ENCODE measurements around the gene CAMK2G. TPM values are rescaled to one million over a fixed set of nuclear protein-coding genes. Genes with fewer than 3 reads are reported as not detected.
"Not testable (repeated sequence)": the region's sequence is repeated elsewhere in the genome, so short reads cannot be mapped to it uniquely, and the experiment has no call there.

CAMK2G gene
- polyA plus RNA-seq, 1 experiment = 43.8 TPM

- ChIA-PET POLR2A (no interaction called here), CTCF (no interaction called here)
- no peak for TF ChIP-seq CTCF (IDR thresholded peaks at IDR 0.05; ENCODE audit: insufficient read depth, low read depth, low read length)
- Histone ChIP-seq H3K4me3 (ENCODE audit: low read depth, low read length) (no peak overlapping the region), H3K36me3 (ENCODE audit: control insufficient read depth, insufficient read depth, low read length) (peaks cover 64% of the 10 kb centered on the region), H3K27me3 (ENCODE audit: control insufficient read depth, insufficient read depth, low read length) (no peaks in the 10 kb centered on the region)
- DNase-seq (ENCODE audit: low read depth) = no peak
These were observed 77.6 kb downstream of the CAMK2G start for GRCh38 chr10:73796766-73797165.

- CTCF ChIA-PET; H3K4me3 ChIP-seq (ENCODE audit: low read depth, low read length); H3K27me3 ChIP-seq (ENCODE audit: control insufficient read depth, insufficient read depth, low read length); DNase-seq (ENCODE audit: low read depth); POLR2A ChIA-PET: not testable (repeated sequence)
- peaks cover 66% of the 10 kb centered on the region for H3K36me3 ChIP-seq (ENCODE audit: control insufficient read depth, insufficient read depth, low read length)
These were observed 78.3 kb downstream of the CAMK2G start for GRCh38 chr10:73796035-73796434.

GRCh38 chr10:73795491-73795890 lies 78.9 kb downstream of the CAMK2G start:
- peaks cover 67% of the 10 kb centered on the region for H3K36me3 ChIP-seq (ENCODE audit: control insufficient read depth, insufficient read depth, low read length)
- H3K27me3 ChIP-seq (ENCODE audit: control insufficient read depth, insufficient read depth, low read length); POLR2A ChIA-PET; H3K4me3 ChIP-seq (ENCODE audit: low read depth, low read length); DNase-seq (ENCODE audit: low read depth); CTCF ChIA-PET: not testable (repeated sequence)

- ChIA-PET CTCF (no interaction called here), POLR2A (no interaction called here)
- DNase-seq (ENCODE audit: low read depth) = no peak
- peaks cover 78% of the 10 kb centered on the region for H3K36me3 ChIP-seq (ENCODE audit: control insufficient read depth, insufficient read depth, low read length)
- H3K27me3 ChIP-seq (ENCODE audit: control insufficient read depth, insufficient read depth, low read length) = no peaks in the 10 kb centered on the region
- TF ChIP-seq CTCF (IDR thresholded peaks at IDR 0.05; ENCODE audit: insufficient read depth, low read depth, low read length) = no peak
- no peak overlapping the region for H3K4me3 ChIP-seq (ENCODE audit: low read depth, low read length)
These were observed 80.9 kb downstream of the CAMK2G start for GRCh38 chr10:73793456-73793855.

- POLR2A ChIA-PET = interaction anchor here (0.5 kb wide), 1 partner anchor 12 kb away, joined by 5 read pairs; no protein-coding TSS in a partner anchor
- H3K27me3 ChIP-seq (ENCODE audit: control insufficient read depth, insufficient read depth, low read length) = no peaks in the 10 kb centered on the region
- H3K36me3 ChIP-seq (ENCODE audit: control insufficient read depth, insufficient read depth, low read length) = peaks cover 68% of the 10 kb centered on the region
- no peak for DNase-seq (ENCODE audit: low read depth)
- no peak overlapping the region for H3K4me3 ChIP-seq (ENCODE audit: low read depth, low read length)
- no peak for TF ChIP-seq CTCF (IDR thresholded peaks at IDR 0.05; ENCODE audit: insufficient read depth, low read depth, low read length)
- CTCF ChIA-PET = interaction anchor here (0.9 kb wide), 1 partner anchor 17 kb away, joined by 3 read pairs; no protein-coding TSS in a partner anchor
These were observed 82.4 kb downstream of the CAMK2G start for GRCh38 chr10:73791871-73792400.

GRCh38 chr10:73790886-73791625 lies 83.3 kb downstream of the CAMK2G start:
- H3K4me3 ChIP-seq (ENCODE audit: low read depth, low read length) = no peak overlapping the region
- ChIA-PET CTCF (no interaction called here), POLR2A (interaction anchor here (0.5 kb wide), 1 partner anchor 13 kb away, joined by 5 read pairs; no protein-coding TSS in a partner anchor)
- H3K36me3 ChIP-seq (ENCODE audit: control insufficient read depth, insufficient read depth, low read length) = peaks cover 63% of the 10 kb centered on the region
- no peak for DNase-seq (ENCODE audit: low read depth)
- H3K27me3 ChIP-seq (ENCODE audit: control insufficient read depth, insufficient read depth, low read length) = no peaks in the 10 kb centered on the region
- no peak for TF ChIP-seq CTCF (IDR thresholded peaks at IDR 0.05; ENCODE audit: insufficient read depth, low read depth, low read length)
